Measurements from ENCODE around the gene LIN7B.

DNA sequence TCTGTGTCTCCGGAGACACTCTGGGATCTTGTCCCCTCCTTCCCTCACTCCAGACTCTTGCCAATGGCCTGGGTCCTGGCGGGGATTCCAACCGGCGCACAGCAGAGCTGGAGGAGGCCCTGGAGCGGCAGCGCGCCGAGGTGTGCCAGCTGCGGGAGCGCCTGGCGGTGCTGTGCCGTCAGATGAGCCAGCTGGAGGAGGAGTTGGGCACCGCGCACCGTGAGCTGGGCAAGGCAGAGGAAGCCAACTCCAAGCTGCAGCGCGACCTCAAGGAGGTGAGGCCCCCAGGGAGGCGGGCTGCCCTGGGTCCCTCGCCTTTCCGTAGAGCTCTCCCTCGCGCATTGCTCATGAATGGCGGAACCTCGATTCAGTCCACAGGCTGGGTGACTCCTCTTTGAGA lies 16.2 kb downstream of the LIN7B start:
- TF ChIP-seq, protein P1, sequence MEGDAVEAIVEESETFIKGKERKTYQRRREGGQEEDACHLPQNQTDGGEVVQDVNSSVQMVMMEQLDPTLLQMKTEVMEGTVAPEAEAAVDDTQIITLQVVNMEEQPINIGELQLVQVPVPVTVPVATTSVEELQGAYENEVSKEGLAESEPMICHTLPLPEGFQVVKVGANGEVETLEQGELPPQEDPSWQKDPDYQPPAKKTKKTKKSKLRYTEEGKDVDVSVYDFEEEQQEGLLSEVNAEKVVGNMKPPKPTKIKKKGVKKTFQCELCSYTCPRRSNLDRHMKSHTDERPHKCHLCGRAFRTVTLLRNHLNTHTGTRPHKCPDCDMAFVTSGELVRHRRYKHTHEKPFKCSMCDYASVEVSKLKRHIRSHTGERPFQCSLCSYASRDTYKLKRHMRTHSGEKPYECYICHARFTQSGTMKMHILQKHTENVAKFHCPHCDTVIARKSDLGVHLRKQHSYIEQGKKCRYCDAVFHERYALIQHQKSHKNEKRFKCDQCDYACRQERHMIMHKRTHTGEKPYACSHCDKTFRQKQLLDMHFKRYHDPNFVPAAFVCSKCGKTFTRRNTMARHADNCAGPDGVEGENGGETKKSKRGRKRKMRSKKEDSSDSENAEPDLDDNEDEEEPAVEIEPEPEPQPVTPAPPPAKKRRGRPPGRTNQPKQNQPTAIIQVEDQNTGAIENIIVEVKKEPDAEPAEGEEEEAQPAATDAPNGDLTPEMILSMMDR (IDR thresholded peaks at IDR 0.05), result no peak
- no peak for TF ChIP-seq POLR2A (IDR thresholded peaks at IDR 0.05)

Measured in lower leg skin (tissue), 3 donors.